Mesothelial cell of epicardium (in vitro differentiated cells): ENCODE data around the gene APOA5. TPM values are rescaled to one million over a fixed set of nuclear protein-coding genes. Genes with fewer than 3 reads are reported as not detected.
"Not testable (repeated sequence)": the region's sequence is repeated elsewhere in the genome, so short reads cannot be mapped to it uniquely, and the experiment has no call there.

ENCODE experiments used
- DNase-seq, 2 experiments: peaks; one replicate each; pipeline ENCODE4 v3.0.0; 2021; ENCODE audit warnings: low spot score in 2 of 2; ENCODE audit not compliant: unreplicated experiment in 2 of 2
- H3K27ac Mint-ChIP-seq: 2 replicates; pipeline ENCODE4 v1.8.0; 2021; ENCODE audit warnings: mixed read lengths
- H3K27me3 Mint-ChIP-seq: 2 replicates; pipeline ENCODE4 v1.8.0; 2021; ENCODE audit warnings: low read depth, mixed read lengths
- H3K36me3 Mint-ChIP-seq: 2 replicates; pipeline ENCODE4 v1.8.0; 2021; ENCODE audit warnings: mixed read lengths
- H3K4me1 Mint-ChIP-seq: 2 replicates; pipeline ENCODE4 v1.8.0; 2021; ENCODE audit warnings: mixed read lengths
- H3K4me3 Mint-ChIP-seq: 2 replicates; pipeline ENCODE4 v1.8.0; 2021; ENCODE audit warnings: mild to moderate bottlenecking, moderate library complexity, mixed read lengths
- H3K9me3 Mint-ChIP-seq: 2 replicates; pipeline ENCODE4 v1.8.0; 2021; ENCODE audit warnings: mixed read lengths
- CTCF ChIP-seq: fragments of 200-600 bp; sonication (generic); IDR thresholded peaks from one replicate; pipeline ENCODE4 v1.5.0; 2021; ENCODE audit warnings: antibody characterized with exemption; ENCODE audit not compliant: unreplicated experiment
- total RNA-seq: library from RNA; stranded (reverse); gene quantifications from 3 replicates; pipeline ENCODE4 v1.2.1, GENCODE V29; 2021

APOA5 gene
- total RNA-seq, 1 donor from 2014 or later: not detected

DNA sequence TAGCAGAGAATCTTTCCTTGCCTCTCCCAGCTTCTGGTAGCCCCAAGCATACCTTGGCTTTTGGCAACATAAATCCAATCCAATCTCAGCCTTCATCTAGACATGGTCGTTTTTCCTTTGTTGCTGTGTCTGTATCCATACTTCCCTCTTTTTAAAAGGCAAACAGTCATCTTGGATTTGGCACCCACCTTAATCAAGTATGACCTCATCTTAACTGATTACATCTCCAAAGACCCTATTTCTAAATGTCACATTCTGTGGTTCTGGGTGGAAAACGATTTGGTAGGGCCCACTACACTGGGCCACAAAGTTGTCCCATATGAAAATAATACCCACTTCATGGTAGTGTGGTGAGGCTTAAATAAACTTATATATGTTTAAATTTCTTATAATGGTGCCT, 19.7 kb downstream of the APOA5 start:
- H3K4me1 Mint-ChIP-seq: peaks cover 24% of the 10 kb centered on the region
- no peaks in the 10 kb centered on the region for H3K9me3 Mint-ChIP-seq
- TF ChIP-seq CTCF: no peak
- peak overlapping the region; percentile 97 for H3K4me3 Mint-ChIP-seq
- H3K27ac Mint-ChIP-seq: peak overlapping the region; percentile 99
- H3K36me3 Mint-ChIP-seq: peaks cover 8% of the 10 kb centered on the region
- H3K27me3 Mint-ChIP-seq: no peaks in the 10 kb centered on the region
- no peak for DNase-seq

GRCh38 chr11:116762132-116762531, 29.5 kb downstream of the APOA5 start:
- no peak overlapping the region for H3K27ac Mint-ChIP-seq
- no peak for DNase-seq
- H3K4me3 Mint-ChIP-seq: no peak overlapping the region
- H3K27me3 Mint-ChIP-seq: no peaks in the 10 kb centered on the region
- no peak for TF ChIP-seq CTCF
- no peaks in the 10 kb centered on the region for H3K9me3 Mint-ChIP-seq
- no peaks in the 10 kb centered on the region for H3K4me1 Mint-ChIP-seq
- H3K36me3 Mint-ChIP-seq: peaks cover 39% of the 10 kb centered on the region

DNA sequence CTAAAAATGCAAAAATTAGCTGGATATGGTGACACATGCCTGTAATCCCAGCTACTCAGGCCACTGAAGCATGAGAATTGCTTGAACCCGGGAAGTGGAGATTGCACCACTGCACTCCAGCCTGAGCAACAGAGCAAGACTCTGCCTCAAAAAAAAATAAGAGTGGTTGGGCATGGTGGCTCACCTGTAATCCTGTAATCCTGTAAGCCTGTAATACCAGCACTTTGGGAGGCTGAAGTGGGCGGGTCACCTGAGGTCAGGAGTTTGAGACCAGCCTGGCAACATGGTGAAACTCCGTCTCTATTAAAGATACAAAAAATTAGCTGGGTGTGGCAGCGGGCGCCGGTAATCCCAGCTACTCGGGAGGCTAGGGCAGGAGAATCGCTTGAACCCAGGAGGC, 35.6 kb downstream of the APOA5 start:
- not testable (repeated sequence) for H3K4me3 Mint-ChIP-seq, H3K4me1 Mint-ChIP-seq, DNase-seq, H3K27me3 Mint-ChIP-seq, H3K27ac Mint-ChIP-seq, H3K9me3 Mint-ChIP-seq
- H3K36me3 Mint-ChIP-seq: peaks cover 38% of the 10 kb centered on the region

DNA sequence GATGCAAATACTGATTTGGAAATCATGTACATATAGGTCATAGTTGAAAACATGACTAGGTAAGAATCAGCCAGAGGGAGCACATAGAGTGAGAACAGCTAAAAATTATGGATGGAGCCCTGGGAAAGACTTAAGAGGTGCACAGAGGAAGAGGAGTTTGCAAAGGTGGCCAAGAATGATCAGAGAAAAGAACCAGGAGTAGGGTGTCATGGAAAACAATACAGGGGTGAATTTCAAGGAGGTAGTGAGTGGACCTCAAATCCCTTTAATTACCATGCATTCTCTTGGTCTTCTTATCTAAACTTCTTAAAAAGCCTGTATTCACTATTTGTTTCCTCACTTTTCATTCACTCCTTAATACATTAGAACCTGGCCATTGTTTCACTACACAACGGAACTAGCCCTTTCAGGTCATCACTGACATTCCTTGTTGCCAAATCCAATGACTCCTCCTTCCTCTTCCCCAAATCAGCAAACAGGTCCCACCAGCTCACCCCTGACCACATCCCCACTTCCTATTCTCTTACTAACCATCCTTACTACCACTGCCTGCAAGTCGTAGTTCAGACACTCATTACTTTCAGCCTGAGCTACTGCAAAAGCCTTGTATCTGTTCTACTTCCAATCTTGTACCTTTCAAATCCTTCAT, 41.5 kb downstream of the APOA5 start:
- Mint-ChIP-seq H3K4me1 (no peaks in the 10 kb centered on the region), H3K9me3 (no peaks in the 10 kb centered on the region), H3K27me3 (no peaks in the 10 kb centered on the region), H3K27ac (no peak overlapping the region), H3K36me3 (peaks cover 26% of the 10 kb centered on the region), H3K4me3 (no peak overlapping the region)
- no peak for DNase-seq
- no peak for TF ChIP-seq CTCF

GRCh38 chr11:116742104-116742503, 49.6 kb downstream of the APOA5 start:
- no peak for TF ChIP-seq CTCF
- Mint-ChIP-seq H3K27me3 (no peaks in the 10 kb centered on the region), H3K4me1 (peaks cover 12% of the 10 kb centered on the region), H3K27ac (peak overlapping the region; percentile 75), H3K4me3 (no peak overlapping the region), H3K36me3 (peaks cover 12% of the 10 kb centered on the region), H3K9me3 (no peaks in the 10 kb centered on the region)
- no peak for DNase-seq

DNA sequence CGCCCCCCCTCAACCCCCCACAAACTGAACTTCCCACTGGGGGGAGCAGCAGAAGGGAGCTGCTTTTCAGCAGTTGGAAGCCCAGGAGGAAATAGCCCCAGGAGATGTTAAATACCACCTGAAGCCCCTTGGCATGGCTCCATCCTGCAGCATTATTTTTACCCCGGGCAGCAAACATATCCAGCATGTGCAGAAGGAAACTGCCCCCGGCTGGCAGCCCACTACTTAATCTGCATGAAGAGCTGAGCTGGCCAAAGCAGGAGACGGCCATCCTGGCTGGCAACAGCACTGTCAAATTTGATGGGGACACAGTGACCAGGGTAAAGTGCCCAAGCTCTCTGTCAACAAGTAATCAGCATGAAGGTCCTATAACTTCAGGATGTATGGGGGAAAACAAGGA, 50.9 kb downstream of the APOA5 start:
- H3K27me3 Mint-ChIP-seq: no peaks in the 10 kb centered on the region
- no peak for DNase-seq
- no peak overlapping the region for H3K27ac Mint-ChIP-seq
- no peak for TF ChIP-seq CTCF
- peaks cover 7% of the 10 kb centered on the region for H3K36me3 Mint-ChIP-seq
- no peaks in the 10 kb centered on the region for H3K9me3 Mint-ChIP-seq
- H3K4me1 Mint-ChIP-seq: peaks cover 12% of the 10 kb centered on the region
- H3K4me3 Mint-ChIP-seq: no peak overlapping the region

Other genes with a start within 250 kb of the APOA5 start
- gene BUD13, start 18.9 kb downstream of the APOA5 start, total RNA-seq: 21.2 to 22.2 TPM (median 21.4 TPM) in 3 replicates
- 39.1 to 41.5 TPM (median 40.9 TPM) in 3 replicates for gene ZPR1, start 3.9 kb downstream of the APOA5 start, total RNA-seq
- not detected in 3 replicates for gene APOA4, start 31.4 kb upstream of the APOA5 start, total RNA-seq
- gene APOC3, start 38.0 kb upstream of the APOA5 start, total RNA-seq: not detected in 3 replicates
- gene APOA1, start 45.7 kb upstream of the APOA5 start, total RNA-seq: 0.65 to 1.1 TPM (median 0.75 TPM) in 3 replicates